K562 (cell line): Measurements from ENCODE around the gene CKAP5.

Experiments used
- EZH2 ChIP-seq: IDR thresholded peaks from 2 replicates; pipeline ENCODE4 v1.6.1; 2012; ENCODE audit warnings: low read depth, mild to moderate bottlenecking, inconsistent platforms, low read length, borderline replicate concordance
- FOXK2 ChIP-seq, 2 experiments: fragments of 450-650 bp; IDR thresholded peaks in 1 of 2; conservative IDR thresholded peaks in 1 of 2; 2 replicates each; pipeline ENCODE4 v1.6.1; 2016; ENCODE audit warnings: low read depth in 2 of 2, mild to moderate bottlenecking in 1 of 2
- TF ChIP-seq, protein P1 (sequence below): sonication (generic); formaldehyde crosslinking; IDR thresholded peaks from 2 replicates; pipeline ENCODE4 v1.9.0; 2022; ENCODE audit warnings: mild to moderate bottlenecking, missing genetic modification reagents
- TF ChIP-seq, protein P2 (sequence below), 3 experiments: IDR thresholded peaks in 2 of 3; conservative IDR thresholded peaks in 1 of 3; 2 replicates each; pipeline ENCODE4 v1.5.1; 2011 to 2012; ENCODE audit warnings: low read length in 3 of 3, mild to moderate bottlenecking in 3 of 3, control low read depth in 2 of 3, improper control_type of control experiment in 1 of 3, inconsistent platforms in 1 of 3, low read depth in 1 of 3, mixed read lengths in 1 of 3, moderate library complexity in 1 of 3; ENCODE audit not compliant: insufficient read depth in 2 of 3
- TF ChIP-seq, protein P3 (sequence below): sonication (generic); formaldehyde crosslinking; IDR thresholded peaks from 2 replicates; pipeline ENCODE4 v1.8.0; 2023; ENCODE audit warnings: mild to moderate bottlenecking, missing genetic modification reagents

DNA sequence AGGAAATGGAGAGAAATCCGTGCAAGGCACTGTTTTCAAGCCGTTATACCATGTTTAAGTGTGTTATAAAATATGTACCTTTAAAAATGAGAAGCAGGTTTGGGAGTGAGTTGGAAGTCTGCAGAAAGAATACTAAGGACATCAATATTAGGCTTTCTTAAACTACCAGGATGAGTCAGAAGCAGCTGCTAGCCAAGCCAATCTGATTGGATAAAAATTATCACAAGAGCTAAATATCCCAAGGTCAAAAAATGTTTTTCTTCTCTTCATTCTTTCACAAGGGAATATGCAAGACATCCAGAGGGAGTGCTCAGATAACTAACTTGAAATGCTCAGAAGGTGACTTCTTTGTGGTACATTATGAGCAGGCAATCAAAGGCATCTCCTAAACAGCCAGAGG lies 19.3 kb upstream of the CKAP5 start:
- TF ChIP-seq, protein P1, sequence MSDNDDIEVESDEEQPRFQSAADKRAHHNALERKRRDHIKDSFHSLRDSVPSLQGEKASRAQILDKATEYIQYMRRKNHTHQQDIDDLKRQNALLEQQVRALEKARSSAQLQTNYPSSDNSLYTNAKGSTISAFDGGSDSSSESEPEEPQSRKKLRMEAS (CRISPR knock-in tag) = no peak
- TF ChIP-seq, protein P2, sequence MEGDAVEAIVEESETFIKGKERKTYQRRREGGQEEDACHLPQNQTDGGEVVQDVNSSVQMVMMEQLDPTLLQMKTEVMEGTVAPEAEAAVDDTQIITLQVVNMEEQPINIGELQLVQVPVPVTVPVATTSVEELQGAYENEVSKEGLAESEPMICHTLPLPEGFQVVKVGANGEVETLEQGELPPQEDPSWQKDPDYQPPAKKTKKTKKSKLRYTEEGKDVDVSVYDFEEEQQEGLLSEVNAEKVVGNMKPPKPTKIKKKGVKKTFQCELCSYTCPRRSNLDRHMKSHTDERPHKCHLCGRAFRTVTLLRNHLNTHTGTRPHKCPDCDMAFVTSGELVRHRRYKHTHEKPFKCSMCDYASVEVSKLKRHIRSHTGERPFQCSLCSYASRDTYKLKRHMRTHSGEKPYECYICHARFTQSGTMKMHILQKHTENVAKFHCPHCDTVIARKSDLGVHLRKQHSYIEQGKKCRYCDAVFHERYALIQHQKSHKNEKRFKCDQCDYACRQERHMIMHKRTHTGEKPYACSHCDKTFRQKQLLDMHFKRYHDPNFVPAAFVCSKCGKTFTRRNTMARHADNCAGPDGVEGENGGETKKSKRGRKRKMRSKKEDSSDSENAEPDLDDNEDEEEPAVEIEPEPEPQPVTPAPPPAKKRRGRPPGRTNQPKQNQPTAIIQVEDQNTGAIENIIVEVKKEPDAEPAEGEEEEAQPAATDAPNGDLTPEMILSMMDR (IDR thresholded peaks at IDR 0.05 in 2 of 3, conservative IDR thresholded peaks at IDR 0.05 in 1 of 3; ENCODE audit: insufficient read depth in 2 of 3, low read depth in 1 of 3, low read length in 3 of 3) = no peak
- TF ChIP-seq EZH2 = no peak
- TF ChIP-seq, protein P3, sequence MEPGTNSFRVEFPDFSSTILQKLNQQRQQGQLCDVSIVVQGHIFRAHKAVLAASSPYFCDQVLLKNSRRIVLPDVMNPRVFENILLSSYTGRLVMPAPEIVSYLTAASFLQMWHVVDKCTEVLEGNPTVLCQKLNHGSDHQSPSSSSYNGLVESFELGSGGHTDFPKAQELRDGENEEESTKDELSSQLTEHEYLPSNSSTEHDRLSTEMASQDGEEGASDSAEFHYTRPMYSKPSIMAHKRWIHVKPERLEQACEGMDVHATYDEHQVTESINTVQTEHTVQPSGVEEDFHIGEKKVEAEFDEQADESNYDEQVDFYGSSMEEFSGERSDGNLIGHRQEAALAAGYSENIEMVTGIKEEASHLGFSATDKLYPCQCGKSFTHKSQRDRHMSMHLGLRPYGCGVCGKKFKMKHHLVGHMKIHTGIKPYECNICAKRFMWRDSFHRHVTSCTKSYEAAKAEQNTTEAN (CRISPR knock-in tag) = no peak
- TF ChIP-seq FOXK2 (conservative IDR thresholded peaks at IDR 0.05 in 1 of 2, IDR thresholded peaks at IDR 0.05 in 1 of 2; ENCODE audit: low read depth in 2 of 2) = no peak
